ENCODE results near the gene CORO2B.

The CORO2B gene

DNA sequence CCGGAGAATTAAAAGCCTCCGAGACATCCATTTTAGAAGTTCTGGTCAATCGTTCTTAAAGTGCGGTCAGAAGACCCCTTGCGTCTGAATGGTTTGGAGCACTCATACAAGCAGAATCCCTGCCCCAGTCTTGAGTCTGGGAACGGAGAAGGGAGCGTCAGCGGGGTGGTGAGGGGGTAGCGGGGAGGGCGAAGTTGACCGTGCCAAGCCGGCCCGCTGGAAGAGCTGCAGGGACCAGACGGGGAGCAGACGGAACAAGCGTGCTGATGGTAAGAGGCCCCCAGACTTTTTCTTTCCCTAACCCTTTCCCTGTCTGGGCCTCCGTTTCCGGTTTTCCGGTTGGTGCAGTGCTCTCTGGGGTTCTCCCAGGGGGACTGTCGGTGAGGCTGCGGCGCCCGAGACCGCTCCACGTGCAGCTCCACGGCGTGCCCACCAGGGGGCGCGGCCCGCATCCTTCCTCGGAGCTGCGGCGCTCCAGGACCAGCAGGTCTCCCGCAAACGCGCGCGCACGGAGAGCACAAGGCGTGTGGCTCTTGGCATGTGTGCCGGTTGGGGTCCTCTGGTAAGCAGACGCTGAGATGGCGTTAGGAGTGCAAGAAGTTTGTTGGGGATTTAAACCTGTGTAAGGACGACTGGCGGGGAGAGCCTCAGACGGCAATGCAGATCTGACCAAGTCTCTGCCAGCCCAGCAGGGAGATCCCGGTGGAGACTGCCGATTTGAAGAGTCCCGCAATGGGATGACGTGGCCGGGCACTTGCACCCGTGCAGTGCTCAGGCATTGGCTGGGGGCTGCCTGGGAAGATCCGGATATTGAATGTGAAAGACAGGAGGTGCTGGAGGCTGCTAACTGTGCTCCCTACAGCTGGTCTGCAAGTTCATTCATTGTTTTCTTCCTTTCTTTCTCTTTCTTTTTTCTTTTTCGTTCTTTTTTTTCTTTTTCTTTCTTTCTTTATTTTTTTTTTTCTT is 19.2 kb upstream of the CORO2B start:
- peak; percentile 77 for DNase-seq (ENCODE audit: low read depth)
- TF ChIP-seq, protein P1, sequence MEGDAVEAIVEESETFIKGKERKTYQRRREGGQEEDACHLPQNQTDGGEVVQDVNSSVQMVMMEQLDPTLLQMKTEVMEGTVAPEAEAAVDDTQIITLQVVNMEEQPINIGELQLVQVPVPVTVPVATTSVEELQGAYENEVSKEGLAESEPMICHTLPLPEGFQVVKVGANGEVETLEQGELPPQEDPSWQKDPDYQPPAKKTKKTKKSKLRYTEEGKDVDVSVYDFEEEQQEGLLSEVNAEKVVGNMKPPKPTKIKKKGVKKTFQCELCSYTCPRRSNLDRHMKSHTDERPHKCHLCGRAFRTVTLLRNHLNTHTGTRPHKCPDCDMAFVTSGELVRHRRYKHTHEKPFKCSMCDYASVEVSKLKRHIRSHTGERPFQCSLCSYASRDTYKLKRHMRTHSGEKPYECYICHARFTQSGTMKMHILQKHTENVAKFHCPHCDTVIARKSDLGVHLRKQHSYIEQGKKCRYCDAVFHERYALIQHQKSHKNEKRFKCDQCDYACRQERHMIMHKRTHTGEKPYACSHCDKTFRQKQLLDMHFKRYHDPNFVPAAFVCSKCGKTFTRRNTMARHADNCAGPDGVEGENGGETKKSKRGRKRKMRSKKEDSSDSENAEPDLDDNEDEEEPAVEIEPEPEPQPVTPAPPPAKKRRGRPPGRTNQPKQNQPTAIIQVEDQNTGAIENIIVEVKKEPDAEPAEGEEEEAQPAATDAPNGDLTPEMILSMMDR (conservative IDR thresholded peaks at IDR 0.05; ENCODE audit: low read depth, low read length) = peak; percentile 80
- peak overlapping the region; percentile 62 for H3K4me3 ChIP-seq (ENCODE audit: low read depth, low read length)

DNA sequence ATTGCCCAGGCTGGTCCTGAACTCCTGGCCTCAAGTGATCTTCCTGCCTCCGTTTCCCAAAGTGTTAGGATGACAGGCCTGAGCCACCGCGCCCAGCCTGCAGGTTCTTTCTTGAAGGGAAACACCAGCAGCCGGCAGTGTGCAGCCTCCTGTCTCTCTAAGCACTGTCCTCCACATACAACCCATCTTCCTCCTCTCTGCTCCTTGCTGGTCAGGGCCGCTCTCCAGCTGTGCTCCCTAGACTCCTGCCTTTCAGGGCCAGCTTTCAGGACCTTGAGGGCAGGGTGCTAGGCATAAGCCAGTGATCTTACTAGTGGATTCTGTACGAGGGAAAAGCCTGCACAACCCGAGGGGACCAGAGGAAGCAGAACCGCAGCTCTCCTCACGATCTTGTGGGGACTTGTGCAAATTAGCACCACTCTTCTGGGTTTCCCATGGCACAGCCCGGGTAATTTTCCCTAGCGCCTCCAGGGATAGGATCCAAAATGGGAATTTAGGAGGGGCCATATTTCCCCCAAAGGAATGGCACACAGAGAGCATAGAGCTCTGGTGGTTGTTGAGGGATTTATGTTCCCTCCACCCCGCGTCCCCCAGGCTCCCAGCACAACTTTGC is 18.2 kb upstream of the CORO2B start:
- no peak overlapping the region for H3K4me3 ChIP-seq (ENCODE audit: low read depth, low read length)
- DNase-seq (ENCODE audit: low read depth) = no peak
- TF ChIP-seq, protein P1 (conservative IDR thresholded peaks at IDR 0.05; ENCODE audit: low read depth, low read length) = no peak

DNA sequence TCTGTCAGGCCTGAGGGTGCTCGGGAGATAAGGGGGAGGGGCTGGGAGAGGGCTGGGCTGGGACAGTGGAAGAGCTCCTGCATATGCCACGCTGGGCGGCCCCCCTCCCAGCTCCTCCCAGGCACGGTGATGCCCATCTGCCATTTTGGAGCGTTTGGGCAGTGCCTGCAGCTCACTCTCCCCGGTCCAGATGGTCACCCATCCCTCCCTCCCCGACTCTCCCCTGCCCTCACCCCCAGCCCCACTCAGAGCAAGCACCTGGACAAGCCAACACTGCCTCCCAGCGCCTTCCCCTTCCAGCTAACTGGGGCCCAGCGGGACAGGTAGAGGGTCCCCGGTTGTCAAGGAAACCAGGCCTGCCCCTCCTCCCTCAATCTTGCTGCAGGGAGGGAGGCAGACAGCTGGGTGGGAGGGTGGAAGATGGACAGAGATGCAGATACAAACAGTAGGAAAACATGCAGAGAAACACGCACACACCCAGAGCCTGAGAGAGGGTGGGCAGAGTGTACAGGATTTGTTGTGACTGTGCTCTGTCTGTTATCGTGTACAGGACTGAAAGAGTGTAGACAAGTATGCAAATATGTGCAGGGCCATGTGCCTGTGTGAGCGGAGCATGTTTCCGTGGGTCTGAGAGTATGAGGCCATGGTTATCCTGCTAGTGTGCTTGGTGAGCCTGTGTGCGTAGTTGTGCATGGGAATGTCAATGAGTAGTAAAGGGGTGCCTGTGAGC is 17.5 kb upstream of the CORO2B start:
- no peak overlapping the region for H3K4me3 ChIP-seq (ENCODE audit: low read depth, low read length)
- DNase-seq (ENCODE audit: low read depth) = no peak
- TF ChIP-seq, protein P1 (conservative IDR thresholded peaks at IDR 0.05; ENCODE audit: low read depth, low read length) = no peak

DNA sequence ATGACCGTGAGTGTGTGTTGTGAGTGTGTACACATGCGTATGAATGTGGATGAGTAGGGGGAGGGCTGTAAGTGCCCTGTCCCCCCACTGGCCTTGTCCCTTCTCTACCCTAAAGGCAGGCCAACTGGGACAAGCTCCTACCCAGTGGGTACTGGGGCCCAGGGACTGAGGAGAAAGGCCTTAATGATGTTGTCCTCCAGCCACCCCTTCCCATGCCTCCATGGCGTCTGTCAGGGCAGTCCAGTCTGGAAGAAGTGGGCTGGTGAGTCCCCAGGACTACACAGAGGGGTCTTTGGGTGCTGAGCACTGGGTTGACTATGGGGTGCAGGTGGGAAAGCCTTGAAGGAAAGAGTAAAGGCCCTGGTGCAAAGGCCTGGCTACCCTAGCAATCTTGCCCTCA is 16.9 kb upstream of the CORO2B start:
- no peak for DNase-seq (ENCODE audit: low read depth)
- TF ChIP-seq, protein P1 (conservative IDR thresholded peaks at IDR 0.05; ENCODE audit: low read depth, low read length) = no peak
- no peak overlapping the region for H3K4me3 ChIP-seq (ENCODE audit: low read depth, low read length)

DNA sequence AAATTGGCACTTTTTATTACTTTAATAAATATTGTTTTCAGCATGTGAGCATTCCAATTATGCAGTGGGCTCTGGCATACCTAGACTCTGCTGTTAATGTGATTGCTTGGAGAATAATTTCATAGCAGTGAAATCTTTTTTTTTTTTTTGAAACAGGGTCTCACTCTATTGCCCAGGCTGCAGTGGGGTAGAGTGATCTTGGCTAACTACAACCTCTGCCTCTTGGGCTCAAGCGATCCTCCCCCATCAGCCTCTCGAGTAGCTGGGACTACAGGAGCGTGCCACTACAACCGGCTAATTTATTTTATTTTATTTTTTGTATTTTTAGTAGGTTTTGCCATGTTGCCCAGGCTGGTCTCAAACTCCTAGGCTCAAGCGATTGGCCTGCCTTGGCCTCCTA is 14.6 kb upstream of the CORO2B start:
- no peak for DNase-seq (ENCODE audit: low read depth)
- H3K4me3 ChIP-seq (ENCODE audit: low read depth, low read length) = no peak overlapping the region
- TF ChIP-seq, protein P1 (conservative IDR thresholded peaks at IDR 0.05; ENCODE audit: low read depth, low read length) = no peak

DNA sequence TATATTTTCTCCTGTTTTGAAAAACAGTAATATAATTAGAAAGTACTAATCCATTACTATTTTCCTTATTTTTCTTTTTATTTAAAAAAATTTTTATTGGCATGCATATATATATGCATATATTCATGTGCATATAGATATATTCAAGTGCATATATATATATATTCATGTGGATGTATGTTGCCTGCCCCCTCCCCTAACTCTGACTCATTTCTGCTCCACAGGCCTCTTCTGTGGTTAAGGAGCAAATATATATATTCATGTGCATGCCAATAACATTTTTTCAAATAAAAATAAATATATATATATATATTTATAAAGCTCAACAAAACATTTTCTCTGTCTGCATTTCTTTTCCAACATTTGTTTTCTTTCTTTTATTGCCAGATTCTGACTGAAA is 13.6 kb upstream of the CORO2B start:
- H3K4me3 ChIP-seq (ENCODE audit: low read depth, low read length) = no peak overlapping the region
- TF ChIP-seq, protein P1 (conservative IDR thresholded peaks at IDR 0.05; ENCODE audit: low read depth, low read length) = no peak
- no peak for DNase-seq (ENCODE audit: low read depth)

Measured in choroid plexus epithelial cell (primary cell).